SU-DHL-6 (cell line): Measurements from ENCODE around the gene MAF.

Experiments
- H2AFZ ChIP-seq: fragments of 200-600 bp; sonication (generic); 2 replicates; pipeline ENCODE4 v1.6.1; 2014; ENCODE audit warnings: low read depth, mild to moderate bottlenecking, moderate library complexity, mixed read lengths, antibody characterized with exemption, low read length; ENCODE audit not compliant: severe bottlenecking
- H3F3A ChIP-seq: fragments of 200-600 bp; shearing (Covaris generic); 2 replicates; pipeline ENCODE4 v1.6.0; 2016; ENCODE audit warnings: antibody characterized with exemption, mild to moderate bottlenecking; ENCODE audit not compliant: insufficient read depth
- H3K27ac ChIP-seq: fragments of 200-600 bp; sonication (generic); 2 replicates; pipeline ENCODE4 v1.5.1; 2016; ENCODE audit warnings: low read depth, mild to moderate bottlenecking, low read length, moderate library complexity, mixed read lengths
- H3K27me3 ChIP-seq: fragments of 200-600 bp; sonication (generic), shearing (Covaris generic); 2 replicates; pipeline ENCODE4 v1.6.0; 2014; ENCODE audit warnings: mild to moderate bottlenecking, low read length
- H3K36me3 ChIP-seq: fragments of 200-600 bp; sonication (generic); 2 replicates; pipeline ENCODE4 v1.6.1; 2014; ENCODE audit warnings: mild to moderate bottlenecking, low read length, mixed read lengths
- H3K4me2 ChIP-seq: fragments of 300-600, 200-600 bp; shearing (Covaris generic), sonication (generic); 2 replicates; pipeline ENCODE4 v1.6.0; 2014; ENCODE audit warnings: low read length, low read depth, mild to moderate bottlenecking; ENCODE audit not compliant: poor library complexity, severe bottlenecking
- H3K4me3 ChIP-seq: fragments of 200-600 bp; sonication (generic); 2 replicates; pipeline ENCODE4 v1.5.1; 2014; ENCODE audit warnings: antibody characterized with exemption, low read length, mild to moderate bottlenecking, mixed read lengths; ENCODE audit not compliant: insufficient read depth, poor library complexity, severe bottlenecking
- H3K79me2 ChIP-seq: fragments of 200-600 bp; sonication (generic); 2 replicates; pipeline ENCODE4 v1.6.1; 2014; ENCODE audit warnings: mild to moderate bottlenecking, low read length, moderate library complexity; ENCODE audit not compliant: insufficient read depth
- H3K9ac ChIP-seq: fragments of 200-600 bp; sonication (generic); 2 replicates; pipeline ENCODE4 v1.7.0; 2014; ENCODE audit warnings: mild to moderate bottlenecking, low read length
- H3K9me2 ChIP-seq: fragments of 200-600 bp; sonication (generic); replicated peaks from 2 replicates; pipeline ENCODE4 v1.6.1; 2014; ENCODE audit warnings: low read length; ENCODE audit not compliant: insufficient read depth
- H3K9me3 ChIP-seq: fragments of 200-600 bp; sonication (generic); 2 replicates; pipeline ENCODE4 v1.6.1; 2014; ENCODE audit warnings: low read length, mixed read lengths; ENCODE audit not compliant: insufficient read depth
- H4K20me1 ChIP-seq: fragments of 200-600 bp; sonication (generic); 2 replicates; pipeline ENCODE4 v1.6.1; 2014; ENCODE audit warnings: low read depth, mild to moderate bottlenecking, antibody characterized with exemption, low read length, moderate library complexity, mixed read lengths
- EZH2phosphoT487 ChIP-seq: fragments of 200-600 bp; sonication (generic), shearing (Covaris generic); conservative IDR thresholded peaks from 2 replicates; pipeline ENCODE4 v1.6.1; 2018; ENCODE audit warnings: mild to moderate bottlenecking, antibody characterized with exemption, low read length, moderate library complexity, mixed read lengths
- TF ChIP-seq, protein P1 (sequence below): fragments of 200-600 bp; sonication (generic); IDR thresholded peaks from one replicate; pipeline ENCODE4 v1.5.1; 2017; ENCODE audit warnings: antibody characterized with exemption, mild to moderate bottlenecking, low read length, moderate library complexity; ENCODE audit not compliant: insufficient read depth, poor library complexity, severe bottlenecking

The MAF gene

GRCh38 chr16:79618041-79618691 lies 17.6 kb upstream of the MAF start:
- TF ChIP-seq EZH2phosphoT487 = no peak
- TF ChIP-seq, protein P1, sequence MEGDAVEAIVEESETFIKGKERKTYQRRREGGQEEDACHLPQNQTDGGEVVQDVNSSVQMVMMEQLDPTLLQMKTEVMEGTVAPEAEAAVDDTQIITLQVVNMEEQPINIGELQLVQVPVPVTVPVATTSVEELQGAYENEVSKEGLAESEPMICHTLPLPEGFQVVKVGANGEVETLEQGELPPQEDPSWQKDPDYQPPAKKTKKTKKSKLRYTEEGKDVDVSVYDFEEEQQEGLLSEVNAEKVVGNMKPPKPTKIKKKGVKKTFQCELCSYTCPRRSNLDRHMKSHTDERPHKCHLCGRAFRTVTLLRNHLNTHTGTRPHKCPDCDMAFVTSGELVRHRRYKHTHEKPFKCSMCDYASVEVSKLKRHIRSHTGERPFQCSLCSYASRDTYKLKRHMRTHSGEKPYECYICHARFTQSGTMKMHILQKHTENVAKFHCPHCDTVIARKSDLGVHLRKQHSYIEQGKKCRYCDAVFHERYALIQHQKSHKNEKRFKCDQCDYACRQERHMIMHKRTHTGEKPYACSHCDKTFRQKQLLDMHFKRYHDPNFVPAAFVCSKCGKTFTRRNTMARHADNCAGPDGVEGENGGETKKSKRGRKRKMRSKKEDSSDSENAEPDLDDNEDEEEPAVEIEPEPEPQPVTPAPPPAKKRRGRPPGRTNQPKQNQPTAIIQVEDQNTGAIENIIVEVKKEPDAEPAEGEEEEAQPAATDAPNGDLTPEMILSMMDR = no peak
- H3K4me3 ChIP-seq = no peak overlapping the region
- H3K9ac ChIP-seq = no peak overlapping the region
- no peaks in the 10 kb centered on the region for H3K79me2 ChIP-seq
- no peaks in the 10 kb centered on the region for H3K36me3 ChIP-seq
- H3K4me2 ChIP-seq = no peak overlapping the region
- H3K9me3 ChIP-seq = no peaks in the 10 kb centered on the region
- no peak overlapping the region for H2AFZ ChIP-seq
- H3F3A ChIP-seq = no peaks in the 10 kb centered on the region
- H3K27me3 ChIP-seq = no peaks in the 10 kb centered on the region
- no peak overlapping the region for H3K27ac ChIP-seq
- H4K20me1 ChIP-seq = no peaks in the 10 kb centered on the region
- no peaks in the 10 kb centered on the region for H3K9me2 ChIP-seq

DNA sequence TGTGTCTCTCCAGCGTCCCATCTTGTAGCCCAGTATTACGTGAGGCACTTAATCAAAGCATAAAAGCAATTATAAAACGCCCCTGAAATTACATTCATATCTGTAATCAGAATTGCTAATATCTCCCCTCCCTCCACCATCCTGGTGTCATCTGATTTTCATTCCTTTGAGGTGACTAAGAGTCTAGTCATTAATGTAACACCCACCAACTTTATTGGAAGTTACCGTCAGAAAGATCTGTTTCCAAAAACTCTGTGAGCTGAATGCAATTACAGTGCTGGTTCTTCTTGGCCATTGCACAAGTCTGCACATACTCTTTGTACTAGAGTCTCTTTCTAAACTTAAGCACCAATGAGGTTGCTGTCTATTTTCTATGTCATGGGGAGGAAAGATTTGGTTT lies 12.5 kb upstream of the MAF start:
- H3F3A ChIP-seq = no peaks in the 10 kb centered on the region
- H3K27ac ChIP-seq = no peak overlapping the region
- no peaks in the 10 kb centered on the region for H3K36me3 ChIP-seq
- TF ChIP-seq, protein P1 = no peak
- TF ChIP-seq EZH2phosphoT487 = no peak
- no peaks in the 10 kb centered on the region for H3K9me3 ChIP-seq
- no peaks in the 10 kb centered on the region for H3K27me3 ChIP-seq
- no peak overlapping the region for H3K4me3 ChIP-seq
- no peaks in the 10 kb centered on the region for H4K20me1 ChIP-seq
- no peak overlapping the region for H3K9ac ChIP-seq
- H3K79me2 ChIP-seq = no peaks in the 10 kb centered on the region
- no peaks in the 10 kb centered on the region for H3K9me2 ChIP-seq
- no peak overlapping the region for H3K4me2 ChIP-seq
- H2AFZ ChIP-seq = no peak overlapping the region

DNA sequence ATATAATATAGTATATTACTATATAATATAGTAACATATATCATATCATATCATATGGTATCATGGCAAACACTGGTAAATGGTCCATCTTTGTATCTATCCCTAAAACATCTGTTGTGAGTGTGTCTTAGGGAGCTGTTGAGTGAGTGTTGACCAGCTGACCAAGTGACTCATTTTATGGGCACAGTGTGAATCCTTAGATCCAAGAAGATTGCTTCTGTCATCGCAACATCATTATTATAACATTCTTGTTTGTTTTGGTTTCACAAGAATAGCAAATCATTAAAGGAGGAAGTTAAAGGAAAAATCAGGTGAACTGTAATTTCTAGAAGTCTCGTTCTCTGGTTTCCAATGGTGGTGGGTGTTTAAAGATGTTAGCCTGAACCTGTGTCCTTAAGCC lies 11.7 kb upstream of the MAF start:
- H3K9me3 ChIP-seq = no peaks in the 10 kb centered on the region
- H4K20me1 ChIP-seq = no peaks in the 10 kb centered on the region
- no peaks in the 10 kb centered on the region for H3K27me3 ChIP-seq
- no peaks in the 10 kb centered on the region for H3K9me2 ChIP-seq
- H3K4me2 ChIP-seq = no peak overlapping the region
- no peaks in the 10 kb centered on the region for H3K36me3 ChIP-seq
- TF ChIP-seq, protein P1 = no peak
- no peak for TF ChIP-seq EZH2phosphoT487
- H3K27ac ChIP-seq = no peak overlapping the region
- H3K4me3 ChIP-seq = no peak overlapping the region
- H3K79me2 ChIP-seq = no peaks in the 10 kb centered on the region
- H3K9ac ChIP-seq = no peak overlapping the region
- no peak overlapping the region for H2AFZ ChIP-seq
- no peaks in the 10 kb centered on the region for H3F3A ChIP-seq
